HUDEP-2 (cell line): ENCODE results near the gene GRIA3.

Source experiments
- DNase-seq, 76 experiments: peaks; one replicate each; lab custom pipeline; 2025; ENCODE audit not compliant: unreplicated experiment in 76 of 76; lab: John Stamatoyannopoulos, UW

The GRIA3 gene

GRCh38 chrX:123518791-123519190 is 334.7 kb downstream of the GRIA3 start:
- no peak for DNase-seq

DNA sequence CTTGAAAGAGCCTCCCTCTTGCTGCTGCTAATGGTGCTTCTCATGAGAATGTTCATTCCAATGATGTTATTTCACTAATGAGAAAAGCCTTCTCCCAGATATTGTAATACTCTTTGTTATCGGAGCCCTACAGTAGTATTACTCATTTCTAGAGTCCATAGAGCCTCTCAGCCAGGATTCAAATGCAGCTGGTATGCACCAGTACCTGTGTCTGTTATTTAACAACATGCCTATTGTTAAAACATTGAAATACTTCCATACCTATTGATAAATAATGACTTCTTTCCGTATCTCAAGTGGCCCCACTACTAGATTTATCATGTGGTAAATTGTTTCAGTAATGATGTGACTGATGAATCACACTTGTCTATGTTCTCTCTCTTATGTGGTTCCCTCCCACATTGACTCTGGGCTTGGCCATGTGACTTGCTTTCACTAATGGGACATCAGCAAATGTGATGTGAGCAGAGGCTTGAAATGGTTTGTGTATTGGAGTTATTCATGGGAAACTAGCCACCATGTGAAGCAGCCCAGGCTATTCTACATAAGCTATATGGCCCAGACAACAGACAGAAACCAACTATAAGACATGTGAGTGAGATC is 341.1 kb downstream of the GRIA3 start:
- DNase-seq = no peak

GRCh38 chrX:123530726-123531125 is 346.6 kb downstream of the GRIA3 start:
- DNase-seq = peak in 17 of 76 experiments; percentile 0 to 53 (median 9)
